ENCODE measurements around the gene MYLK2.
"Not testable (repeated sequence)": the region's sequence is repeated elsewhere in the genome, so short reads cannot be mapped to it uniquely, and the experiment has no call there.

Gene MYLK2

DNA sequence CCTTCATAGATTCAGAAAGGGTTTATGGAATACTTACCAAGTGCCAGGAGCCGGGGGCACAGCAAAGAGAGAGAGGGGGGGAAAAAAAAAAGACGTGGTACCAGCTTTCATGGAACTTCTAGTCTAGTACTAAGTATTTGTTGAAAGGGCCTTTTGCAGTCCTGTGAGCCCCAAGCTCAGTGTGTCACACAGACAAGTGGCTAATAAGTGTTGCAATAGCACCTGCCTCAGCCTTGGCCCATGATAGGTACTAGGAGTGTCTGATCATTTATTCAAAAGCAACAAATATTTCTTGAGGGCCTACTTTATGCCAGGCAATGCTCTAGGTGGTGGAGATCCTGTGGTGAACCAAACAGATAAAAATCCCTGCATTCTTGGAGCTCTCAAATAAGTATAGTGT lies 7.9 kb downstream of the MYLK2 start:
- Histone ChIP-seq H3K4me1 (ENCODE audit: control insufficient read depth, low read length) (peaks cover 6% of the 10 kb centered on the region; the same call in 1 of the 2 replicates), H3K9me2 (replicated peaks; ENCODE audit: control insufficient read depth, low read length) (no peaks in the 10 kb centered on the region), H3K4me3 (ENCODE audit: low read length) (no peak overlapping the region), H3F3A (ENCODE audit: control insufficient read depth, insufficient read depth) (no peaks in the 10 kb centered on the region), H3K36me3 (ENCODE audit: control insufficient read depth, low read length) (no peaks in the 10 kb centered on the region), H3K27me3 (ENCODE audit: control insufficient read depth, low read length) (no peaks in the 10 kb centered on the region), H3K79me2 (ENCODE audit: control insufficient read depth, low read length) (no peaks in the 10 kb centered on the region), H3K4me2 (ENCODE audit: low read length) (no peak overlapping the region), H4K20me1 (ENCODE audit: control insufficient read depth, insufficient read depth, low read depth, low read length) (no peaks in the 10 kb centered on the region; the same call in 1 of the 2 replicates), H3K9me3 (ENCODE audit: control insufficient read depth, insufficient read depth, low read length) (no peaks in the 10 kb centered on the region), H3K27ac (ENCODE audit: low read depth, low read length) (no peak overlapping the region)
- no peak for TF ChIP-seq EZH2phosphoT487 (IDR thresholded peaks at IDR 0.05; ENCODE audit: borderline replicate concordance, low read length)
- TF ChIP-seq, protein P1, sequence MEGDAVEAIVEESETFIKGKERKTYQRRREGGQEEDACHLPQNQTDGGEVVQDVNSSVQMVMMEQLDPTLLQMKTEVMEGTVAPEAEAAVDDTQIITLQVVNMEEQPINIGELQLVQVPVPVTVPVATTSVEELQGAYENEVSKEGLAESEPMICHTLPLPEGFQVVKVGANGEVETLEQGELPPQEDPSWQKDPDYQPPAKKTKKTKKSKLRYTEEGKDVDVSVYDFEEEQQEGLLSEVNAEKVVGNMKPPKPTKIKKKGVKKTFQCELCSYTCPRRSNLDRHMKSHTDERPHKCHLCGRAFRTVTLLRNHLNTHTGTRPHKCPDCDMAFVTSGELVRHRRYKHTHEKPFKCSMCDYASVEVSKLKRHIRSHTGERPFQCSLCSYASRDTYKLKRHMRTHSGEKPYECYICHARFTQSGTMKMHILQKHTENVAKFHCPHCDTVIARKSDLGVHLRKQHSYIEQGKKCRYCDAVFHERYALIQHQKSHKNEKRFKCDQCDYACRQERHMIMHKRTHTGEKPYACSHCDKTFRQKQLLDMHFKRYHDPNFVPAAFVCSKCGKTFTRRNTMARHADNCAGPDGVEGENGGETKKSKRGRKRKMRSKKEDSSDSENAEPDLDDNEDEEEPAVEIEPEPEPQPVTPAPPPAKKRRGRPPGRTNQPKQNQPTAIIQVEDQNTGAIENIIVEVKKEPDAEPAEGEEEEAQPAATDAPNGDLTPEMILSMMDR (IDR thresholded peaks at IDR 0.05; ENCODE audit: low read depth, low read length, poor library complexity, severe bottlenecking): no peak

DNA sequence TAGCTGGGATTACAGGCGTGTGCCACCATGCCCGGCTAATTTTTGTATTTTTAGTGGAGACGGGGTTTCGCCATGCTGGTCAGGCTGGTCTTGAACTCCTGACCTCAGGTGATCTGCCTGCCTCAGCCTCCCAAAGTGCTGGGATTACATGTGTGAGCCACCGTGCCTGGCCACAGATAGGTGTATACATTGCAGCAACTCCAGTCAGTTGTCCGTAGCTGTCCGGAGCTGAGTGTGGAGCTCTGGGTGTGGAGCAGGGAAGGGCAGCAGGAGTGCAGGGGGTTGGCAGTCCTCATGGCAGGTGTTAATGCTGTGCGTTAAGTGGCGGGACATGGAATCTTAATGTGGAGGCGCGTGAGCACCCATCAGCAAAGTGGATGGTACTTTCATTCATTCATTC lies 8.9 kb downstream of the MYLK2 start:
- H3K4me1 ChIP-seq (ENCODE audit: control insufficient read depth, low read length); H3K4me2 ChIP-seq (ENCODE audit: low read length); H3K9me2 ChIP-seq (replicated peaks; ENCODE audit: control insufficient read depth, low read length); H3K27me3 ChIP-seq (ENCODE audit: control insufficient read depth, low read length); H3K9me3 ChIP-seq (ENCODE audit: control insufficient read depth, insufficient read depth, low read length); H3K36me3 ChIP-seq (ENCODE audit: control insufficient read depth, low read length); H3F3A ChIP-seq (ENCODE audit: control insufficient read depth, insufficient read depth); H3K27ac ChIP-seq (ENCODE audit: low read depth, low read length); H3K79me2 ChIP-seq (ENCODE audit: control insufficient read depth, low read length); H3K4me3 ChIP-seq (ENCODE audit: low read length); H4K20me1 ChIP-seq (ENCODE audit: control insufficient read depth, insufficient read depth, low read depth, low read length): not testable (repeated sequence)

DNA sequence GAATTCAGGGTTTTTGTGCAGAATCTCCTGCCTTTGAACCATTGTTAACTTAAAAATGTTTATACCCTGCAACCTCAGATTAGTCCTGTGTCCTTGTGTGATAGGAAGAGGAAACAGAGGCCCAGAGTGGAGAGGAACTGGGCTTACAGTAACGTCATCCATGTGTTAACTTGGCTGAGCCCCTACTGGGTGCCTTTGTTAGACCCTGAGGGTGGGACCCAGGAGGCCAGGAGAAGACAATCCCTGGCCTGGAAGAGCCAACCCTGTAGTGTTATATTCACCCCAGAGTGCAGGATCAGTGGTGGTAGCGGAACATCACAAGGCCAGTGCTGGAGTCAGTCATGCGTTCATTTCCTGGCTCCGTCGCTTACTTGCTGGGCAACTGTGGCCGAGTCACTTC lies 10.6 kb downstream of the MYLK2 start:
- no peaks in the 10 kb centered on the region for H3F3A ChIP-seq (ENCODE audit: control insufficient read depth, insufficient read depth)
- no peak overlapping the region for H3K4me3 ChIP-seq (ENCODE audit: low read length)
- no peak overlapping the region for H3K27ac ChIP-seq (ENCODE audit: low read depth, low read length)
- TF ChIP-seq, protein P1 (IDR thresholded peaks at IDR 0.05; ENCODE audit: low read depth, low read length, poor library complexity, severe bottlenecking): no peak
- no peak for TF ChIP-seq EZH2phosphoT487 (IDR thresholded peaks at IDR 0.05; ENCODE audit: borderline replicate concordance, low read length)
- no peaks in the 10 kb centered on the region for H3K4me1 ChIP-seq (ENCODE audit: control insufficient read depth, low read length)
- no peaks in the 10 kb centered on the region for H3K36me3 ChIP-seq (ENCODE audit: control insufficient read depth, low read length)
- no peaks in the 10 kb centered on the region for H3K9me3 ChIP-seq (ENCODE audit: control insufficient read depth, insufficient read depth, low read length)
- no peaks in the 10 kb centered on the region for H3K27me3 ChIP-seq (ENCODE audit: control insufficient read depth, low read length)
- H3K4me2 ChIP-seq (ENCODE audit: low read length): no peak overlapping the region
- no peaks in the 10 kb centered on the region; the same call in 1 of the 2 replicates for H4K20me1 ChIP-seq (ENCODE audit: control insufficient read depth, insufficient read depth, low read depth, low read length)
- no peaks in the 10 kb centered on the region for H3K79me2 ChIP-seq (ENCODE audit: control insufficient read depth, low read length)
- H3K9me2 ChIP-seq (replicated peaks; ENCODE audit: control insufficient read depth, low read length): no peaks in the 10 kb centered on the region

DNA sequence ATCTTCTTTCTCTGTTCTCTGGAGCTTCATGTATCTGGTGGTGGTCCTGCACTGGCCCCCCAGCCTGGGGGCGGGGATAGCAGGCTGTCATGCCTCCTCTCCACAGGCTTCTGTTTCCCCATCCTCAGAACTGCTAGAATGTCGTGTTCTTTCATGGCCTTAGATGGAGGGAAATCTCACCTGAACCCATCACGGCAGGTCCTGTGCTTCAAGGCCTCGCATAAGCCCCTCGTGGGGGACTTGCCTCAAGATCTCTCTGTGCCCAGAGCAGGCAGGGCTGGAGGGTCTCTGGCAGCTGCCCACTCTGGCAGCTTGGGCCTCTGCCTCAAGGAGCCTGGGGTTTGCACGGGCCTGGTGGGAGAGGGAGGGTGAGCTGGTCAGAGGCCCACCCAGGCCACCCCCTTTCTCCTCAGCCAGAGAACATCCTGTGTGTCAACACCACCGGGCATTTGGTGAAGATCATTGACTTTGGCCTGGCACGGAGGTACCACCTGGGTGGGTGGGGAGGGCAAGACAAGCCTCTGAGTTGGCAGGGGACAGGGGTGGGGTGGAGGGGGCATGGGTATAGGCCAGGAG lies 11.3 kb downstream of the MYLK2 start:
- Histone ChIP-seq H3K4me1 (ENCODE audit: control insufficient read depth, low read length) (no peaks in the 10 kb centered on the region), H3K36me3 (ENCODE audit: control insufficient read depth, low read length) (no peaks in the 10 kb centered on the region), H4K20me1 (ENCODE audit: control insufficient read depth, insufficient read depth, low read depth, low read length) (no peaks in the 10 kb centered on the region; the same call in 1 of the 2 replicates), H3K4me3 (ENCODE audit: low read length) (no peak overlapping the region), H3K27me3 (ENCODE audit: control insufficient read depth, low read length) (no peaks in the 10 kb centered on the region), H3K4me2 (ENCODE audit: low read length) (no peak overlapping the region), H3K9me3 (ENCODE audit: control insufficient read depth, insufficient read depth, low read length) (no peaks in the 10 kb centered on the region), H3F3A (ENCODE audit: control insufficient read depth, insufficient read depth) (no peaks in the 10 kb centered on the region), H3K79me2 (ENCODE audit: control insufficient read depth, low read length) (no peaks in the 10 kb centered on the region), H3K9me2 (replicated peaks; ENCODE audit: control insufficient read depth, low read length) (no peaks in the 10 kb centered on the region), H3K27ac (ENCODE audit: low read depth, low read length) (no peak overlapping the region)
- TF ChIP-seq, protein P1 (IDR thresholded peaks at IDR 0.05; ENCODE audit: low read depth, low read length, poor library complexity, severe bottlenecking): no peak
- TF ChIP-seq EZH2phosphoT487 (IDR thresholded peaks at IDR 0.05; ENCODE audit: borderline replicate concordance, low read length): no peak

All from DOHH2 (cell line).